ENCODE measurements around the gene NCOA7. TPM values are rescaled to one million over a fixed set of nuclear protein-coding genes. Genes with fewer than 3 reads are reported as not detected.

The NCOA7 gene
- total and polyA plus RNA-seq, 10 of the 15 experiments (the other 5 are each of a cell fraction or from before 2014, with no cell fraction given): 18.9 to 50.3 (median 34.2) TPM

GRCh38 chr6:125951323-125951722 lies 160.6 kb downstream of the NCOA7 start:
- no TSS peak for BruUV-seq (replicated peaks)
- DNase-seq (ENCODE audit: low read depth, low spot score): no peak
- Histone ChIP-seq H2AFZ (ENCODE audit: control insufficient read depth, low read depth, low read length) (no peak overlapping the region), H3K4me2 (ENCODE audit: control insufficient read depth, insufficient read depth) (no peak overlapping the region), H3K36me3 (ENCODE audit: control insufficient read depth in 2 of 2, insufficient read depth in 2 of 2, low read length in 1 of 2) (no peaks in the 10 kb centered on the region), H3K4me1 (ENCODE audit: control insufficient read depth, insufficient read depth, low read length) (peaks cover 4% of the 10 kb centered on the region; the same call in 1 of the 2 replicates), H3K27ac (ENCODE audit: control insufficient read depth, insufficient read depth) (no peak overlapping the region), H3K9me3 (replicated peaks; ENCODE audit: control insufficient read depth, insufficient read depth, low read length) (no peaks in the 10 kb centered on the region), H4K20me1 (ENCODE audit: control insufficient read depth, insufficient read depth) (no peaks in the 10 kb centered on the region), H3K79me2 (ENCODE audit: control insufficient read depth, insufficient read depth, low read length) (no peaks in the 10 kb centered on the region), H3K9ac (ENCODE audit: control insufficient read depth, insufficient read depth, low read length) (no peak overlapping the region), H3K27me3 (replicated peaks in 1 of 2; ENCODE audit: control insufficient read depth in 2 of 2, insufficient read depth in 2 of 2, low read length in 1 of 2) (no peaks in the 10 kb centered on the region), H3K4me3 (no peak overlapping the region)
- POLR2A ChIA-PET: interaction anchor here (0.6 to 1.2 kb wide), 3 partner anchors 46 to 158 kb away, joined by 3 to 4 read pairs (median 3); no protein-coding TSS in a partner anchor
- 91% methylated on average over 1 of the region's 1 CpG for WGBS (ENCODE audit: insufficient coverage, insufficient replicate concordance, low lambda C conversion rate, missing lambda C conversion rate)
- intact Hi-C loops (cut with micrococcal nuclease; ENCODE audit: unreplicated experiment): no loop called here
- SMC1A ChIA-PET (ENCODE audit: uncharacterized antibody, unreplicated experiment): interaction anchor here (1.1 to 9.8 kb wide), 12 partner anchors 14 to 169 kb away, joined by 3 to 179 read pairs (median 6); partner anchors contain the start of gene NCOA7
- RAD21 ChIA-PET (ENCODE audit: unreplicated experiment): interaction anchor here (0.9 to 3.4 kb wide), 9 partner anchors 13 to 170 kb away, joined by 3 to 48 read pairs (median 4); partner anchors contain the start of gene NCOA7
- FAIRE-seq: no peak
- CTCF ChIA-PET: interaction anchor here (0.6 to 15.3 kb wide), 21 partner anchors 10 to 650 kb away, joined by 3 to 505 read pairs (median 8); partner anchors contain the start of genes HDDC2 and NCOA7
- no peak for ATAC-seq
- in situ Hi-C loops (cut with MboI): no loop called here
- TF ChIP-seq ZBTB4 (CRISPR knock-in tag; IDR thresholded peaks at IDR 0.05): no peak
- TF ChIP-seq KLF5 (IDR thresholded peaks at IDR 0.05; ENCODE audit: partially characterized antibody): no peak
- TF ChIP-seq CUX1 (IDR thresholded peaks at IDR 0.05; ENCODE audit: insufficient replicate concordance, low read depth, low read length): no peak
- TF ChIP-seq SREBF2 (IDR thresholded peaks at IDR 0.05; ENCODE audit: low read length): no peak
- TF ChIP-seq POU2F2 (IDR thresholded peaks at IDR 0.05; ENCODE audit: borderline replicate concordance, low read depth, low read length): no peak
- TF ChIP-seq JUNB (IDR thresholded peaks at IDR 0.05): no peak
- no peak for TF ChIP-seq GATAD2B (conservative IDR thresholded peaks at IDR 0.05; ENCODE audit: low read depth)
- TF ChIP-seq MEF2A (IDR thresholded peaks at IDR 0.05; ENCODE audit: insufficient read depth, low read depth, low read length): no peak
- TF ChIP-seq MYB (IDR thresholded peaks at IDR 0.05; ENCODE audit: borderline replicate concordance, low read depth, low read length): no peak
- TF ChIP-seq POLR2A (IDR thresholded peaks at IDR 0.05; ENCODE audit: low read depth, low read length): no peak
- TF ChIP-seq E2F4 (IDR thresholded peaks at IDR 0.05; ENCODE audit: low read depth, low read length): no peak
- TF ChIP-seq LARP7 (IDR thresholded peaks at IDR 0.05): no peak
- TF ChIP-seq HDGF (IDR thresholded peaks at IDR 0.05): no peak
- TF ChIP-seq SREBF1 (IDR thresholded peaks at IDR 0.05; ENCODE audit: low read length): no peak
- no peak for TF ChIP-seq NR2C1 (IDR thresholded peaks at IDR 0.05)
- no peak for TF ChIP-seq JUND (IDR thresholded peaks at IDR 0.05; ENCODE audit: low read depth, low read length)

All from GM12878 (cell line).